ENCODE data around the gene LAMB1. TPM values are rescaled to one million over a fixed set of nuclear protein-coding genes. Genes with fewer than 3 reads are reported as not detected.

Gene LAMB1
- total RNA-seq, 1 experiment from 2014 or later: 101 TPM

- ATAC-seq (no peak), DNase-seq (ENCODE audit: low spot score) (no peak)
- Mint-ChIP-seq H3K9me3 (peaks cover 4% of the 10 kb centered on the region), H3K36me3 (peaks cover 51% of the 10 kb centered on the region), H3K27me3 (ENCODE audit: low read depth) (no peaks in the 10 kb centered on the region), H3K4me1 (no peaks in the 10 kb centered on the region), H3K27ac (no peak overlapping the region), H3K4me3 (no peak overlapping the region)
- ChIA-PET CTCF (no interaction called here), POLR2A (no interaction called here)
- no peak for TF ChIP-seq FOXK1 (CRISPR knock-in tag; IDR thresholded peaks at IDR 0.05)
- TF ChIP-seq ZNF671 (CRISPR knock-in tag; IDR thresholded peaks at IDR 0.05): no peak
- TF ChIP-seq ZNF423 (CRISPR knock-in tag; IDR thresholded peaks at IDR 0.05): no peak
- TF ChIP-seq GTF2I (CRISPR knock-in tag; conservative IDR thresholded peaks at IDR 0.05): no peak
- no peak for TF ChIP-seq RELA (CRISPR knock-in tag; IDR thresholded peaks at IDR 0.05; ENCODE audit: borderline replicate concordance)
- TF ChIP-seq KAT7 (CRISPR knock-in tag; IDR thresholded peaks at IDR 0.05; ENCODE audit: borderline replicate concordance): no peak
- no peak for TF ChIP-seq ZMAT4 (CRISPR knock-in tag; IDR thresholded peaks at IDR 0.05)
- no peak for TF ChIP-seq NFATC4 (CRISPR knock-in tag; IDR thresholded peaks at IDR 0.05)
- TF ChIP-seq SMAD4 (CRISPR knock-in tag; IDR thresholded peaks at IDR 0.05): no peak
- no peak for TF ChIP-seq MYBL2 (CRISPR knock-in tag; IDR thresholded peaks at IDR 0.05)
- TF ChIP-seq, protein P1, sequence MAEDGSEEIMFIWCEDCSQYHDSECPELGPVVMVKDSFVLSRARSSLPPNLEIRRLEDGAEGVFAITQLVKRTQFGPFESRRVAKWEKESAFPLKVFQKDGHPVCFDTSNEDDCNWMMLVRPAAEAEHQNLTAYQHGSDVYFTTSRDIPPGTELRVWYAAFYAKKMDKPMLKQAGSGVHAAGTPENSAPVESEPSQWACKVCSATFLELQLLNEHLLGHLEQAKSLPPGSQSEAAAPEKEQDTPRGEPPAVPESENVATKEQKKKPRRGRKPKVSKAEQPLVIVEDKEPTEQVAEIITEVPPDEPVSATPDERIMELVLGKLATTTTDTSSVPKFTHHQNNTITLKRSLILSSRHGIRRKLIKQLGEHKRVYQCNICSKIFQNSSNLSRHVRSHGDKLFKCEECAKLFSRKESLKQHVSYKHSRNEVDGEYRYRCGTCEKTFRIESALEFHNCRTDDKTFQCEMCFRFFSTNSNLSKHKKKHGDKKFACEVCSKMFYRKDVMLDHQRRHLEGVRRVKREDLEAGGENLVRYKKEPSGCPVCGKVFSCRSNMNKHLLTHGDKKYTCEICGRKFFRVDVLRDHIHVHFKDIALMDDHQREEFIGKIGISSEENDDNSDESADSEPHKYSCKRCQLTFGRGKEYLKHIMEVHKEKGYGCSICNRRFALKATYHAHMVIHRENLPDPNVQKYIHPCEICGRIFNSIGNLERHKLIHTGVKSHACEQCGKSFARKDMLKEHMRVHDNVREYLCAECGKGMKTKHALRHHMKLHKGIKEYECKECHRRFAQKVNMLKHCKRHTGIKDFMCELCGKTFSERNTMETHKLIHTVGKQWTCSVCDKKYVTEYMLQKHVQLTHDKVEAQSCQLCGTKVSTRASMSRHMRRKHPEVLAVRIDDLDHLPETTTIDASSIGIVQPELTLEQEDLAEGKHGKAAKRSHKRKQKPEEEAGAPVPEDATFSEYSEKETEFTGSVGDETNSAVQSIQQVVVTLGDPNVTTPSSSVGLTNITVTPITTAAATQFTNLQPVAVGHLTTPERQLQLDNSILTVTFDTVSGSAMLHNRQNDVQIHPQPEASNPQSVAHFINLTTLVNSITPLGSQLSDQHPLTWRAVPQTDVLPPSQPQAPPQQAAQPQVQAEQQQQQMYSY (CRISPR knock-in tag; IDR thresholded peaks at IDR 0.05): no peak
- no peak for TF ChIP-seq CBFB (CRISPR knock-in tag; IDR thresholded peaks at IDR 0.05; ENCODE audit: low read depth)
- TF ChIP-seq, protein P2, sequence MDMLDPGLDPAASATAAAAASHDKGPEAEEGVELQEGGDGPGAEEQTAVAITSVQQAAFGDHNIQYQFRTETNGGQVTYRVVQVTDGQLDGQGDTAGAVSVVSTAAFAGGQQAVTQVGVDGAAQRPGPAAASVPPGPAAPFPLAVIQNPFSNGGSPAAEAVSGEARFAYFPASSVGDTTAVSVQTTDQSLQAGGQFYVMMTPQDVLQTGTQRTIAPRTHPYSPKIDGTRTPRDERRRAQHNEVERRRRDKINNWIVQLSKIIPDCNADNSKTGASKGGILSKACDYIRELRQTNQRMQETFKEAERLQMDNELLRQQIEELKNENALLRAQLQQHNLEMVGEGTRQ (CRISPR knock-in tag; IDR thresholded peaks at IDR 0.05): no peak
- TF ChIP-seq E2F4 (CRISPR knock-in tag; IDR thresholded peaks at IDR 0.05; ENCODE audit: borderline replicate concordance, low read depth): no peak
- no peak for TF ChIP-seq CREB1 (CRISPR knock-in tag; IDR thresholded peaks at IDR 0.05)
Measured at GRCh38 chr7:107915541-107915940, 87.4 kb downstream of the LAMB1 start.

GRCh38 chr7:107914831-107915230 is 88.1 kb downstream of the LAMB1 start:
- ChIA-PET CTCF (no interaction called here), POLR2A (no interaction called here)
- peaks cover 51% of the 10 kb centered on the region for H3K36me3 Mint-ChIP-seq
- H3K9me3 Mint-ChIP-seq: peaks cover 4% of the 10 kb centered on the region
- DNase-seq (ENCODE audit: low spot score): no peak
- H3K27me3 Mint-ChIP-seq (ENCODE audit: low read depth): no peaks in the 10 kb centered on the region
- ATAC-seq: no peak
- H3K4me3 Mint-ChIP-seq: no peak overlapping the region
- H3K27ac Mint-ChIP-seq: 0 out of 2 replicates have a peak overlapping the region, but pooled peaks have one; percentile 39
- no peaks in the 10 kb centered on the region for H3K4me1 Mint-ChIP-seq
- TF ChIP-seq, protein P2 (CRISPR knock-in tag; IDR thresholded peaks at IDR 0.05): no peak
- TF ChIP-seq SMAD4 (CRISPR knock-in tag; IDR thresholded peaks at IDR 0.05): no peak
- TF ChIP-seq FOXK1 (CRISPR knock-in tag; IDR thresholded peaks at IDR 0.05): no peak
- no peak for TF ChIP-seq ELF4 (CRISPR knock-in tag; IDR thresholded peaks at IDR 0.05; ENCODE audit: low read depth)
- no peak for TF ChIP-seq TCF7 (CRISPR knock-in tag; IDR thresholded peaks at IDR 0.05; ENCODE audit: low read depth)
- TF ChIP-seq ZNF416 (CRISPR knock-in tag; IDR thresholded peaks at IDR 0.05): no peak
- no peak for TF ChIP-seq SP1 (CRISPR knock-in tag; conservative IDR thresholded peaks at IDR 0.05)
- TF ChIP-seq NFE2L1 (CRISPR knock-in tag; IDR thresholded peaks at IDR 0.05): no peak
- no peak for TF ChIP-seq ZNF263 (CRISPR knock-in tag; IDR thresholded peaks at IDR 0.05; ENCODE audit: low read depth)
- TF ChIP-seq, protein P3, sequence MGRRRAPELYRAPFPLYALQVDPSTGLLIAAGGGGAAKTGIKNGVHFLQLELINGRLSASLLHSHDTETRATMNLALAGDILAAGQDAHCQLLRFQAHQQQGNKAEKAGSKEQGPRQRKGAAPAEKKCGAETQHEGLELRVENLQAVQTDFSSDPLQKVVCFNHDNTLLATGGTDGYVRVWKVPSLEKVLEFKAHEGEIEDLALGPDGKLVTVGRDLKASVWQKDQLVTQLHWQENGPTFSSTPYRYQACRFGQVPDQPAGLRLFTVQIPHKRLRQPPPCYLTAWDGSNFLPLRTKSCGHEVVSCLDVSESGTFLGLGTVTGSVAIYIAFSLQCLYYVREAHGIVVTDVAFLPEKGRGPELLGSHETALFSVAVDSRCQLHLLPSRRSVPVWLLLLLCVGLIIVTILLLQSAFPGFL (CRISPR knock-in tag; IDR thresholded peaks at IDR 0.05; ENCODE audit: borderline replicate concordance): no peak
- no peak for TF ChIP-seq MAX (CRISPR knock-in tag; IDR thresholded peaks at IDR 0.05)
- no peak for TF ChIP-seq FOXP1 (CRISPR knock-in tag; IDR thresholded peaks at IDR 0.05; ENCODE audit: borderline replicate concordance)
- TF ChIP-seq ZNF281 (CRISPR knock-in tag; IDR thresholded peaks at IDR 0.05): no peak
